HG02759 (cell line): Measurements from ENCODE around the gene KCTD16.
A peak's percentile ranks its signal among the peaks of the same experiment; 100 is the strongest.

Experiments used
- ATAC-seq: cut with Tn5 transposase; IDR thresholded peaks from one replicate; pipeline ENCODE4 v1.9.1; 2021; ENCODE audit warnings: mild to moderate bottlenecking, moderate library complexity; ENCODE audit not compliant: unreplicated experiment

Gene KCTD16

GRCh38 chr5:144170276-144171024 is at the start of gene KCTD16, which contains the start of gene YIPF5:
TSS of gene KCTD16 (plus strand) at chr5:144170873.
TSS of gene YIPF5 (minus strand) at chr5:144170659. CDS start at chr5:144169955, 704 bp downstream.
- ATAC-seq = peak; percentile 99

GRCh38 chr5:144121577-144121976 is 49.1 kb upstream of the KCTD16 start:
- ATAC-seq = no peak

GRCh38 chr5:144122081-144122480 is 48.6 kb upstream of the KCTD16 start:
- ATAC-seq = no peak

- ATAC-seq = no peak
These were observed 48.0 kb upstream of the KCTD16 start for GRCh38 chr5:144122641-144123040.

GRCh38 chr5:144125163-144125726 is 45.4 kb upstream of the KCTD16 start:
- no peak for ATAC-seq

- ATAC-seq = no peak
These were observed 44.0 kb upstream of the KCTD16 start for GRCh38 chr5:144126707-144127106.

GRCh38 chr5:144128844-144129243 is 41.8 kb upstream of the KCTD16 start:
- no peak for ATAC-seq

GRCh38 chr5:144130306-144130705 is 40.4 kb upstream of the KCTD16 start:
- ATAC-seq = no peak

- no peak for ATAC-seq
These were observed 39.4 kb upstream of the KCTD16 start for GRCh38 chr5:144131261-144131660.

- no peak for ATAC-seq
These were observed 37.5 kb upstream of the KCTD16 start for GRCh38 chr5:144133050-144133633.

- ATAC-seq = no peak
These were observed 36.4 kb upstream of the KCTD16 start for GRCh38 chr5:144134194-144134826.

GRCh38 chr5:144135113-144135762 is 35.4 kb upstream of the KCTD16 start:
- no peak for ATAC-seq

- ATAC-seq = no peak
These were observed 31.1 kb upstream of the KCTD16 start for GRCh38 chr5:144139586-144139985.

- ATAC-seq = peak; percentile 2
These were observed 29.1 kb upstream of the KCTD16 start for GRCh38 chr5:144141585-144141984.

GRCh38 chr5:144142139-144142823 is 28.4 kb upstream of the KCTD16 start:
- peak; percentile 98 for ATAC-seq

GRCh38 chr5:144142824-144143162 is 27.9 kb upstream of the KCTD16 start:
- ATAC-seq = no peak

GRCh38 chr5:144143625-144144024 is 27.0 kb upstream of the KCTD16 start:
- no peak for ATAC-seq

- ATAC-seq = no peak
These were observed 25.5 kb upstream of the KCTD16 start for GRCh38 chr5:144144956-144145751.

- no peak for ATAC-seq
These were observed 19.6 kb upstream of the KCTD16 start for GRCh38 chr5:144151026-144151425.

GRCh38 chr5:144156767-144157171 is 13.9 kb upstream of the KCTD16 start:
- no peak for ATAC-seq
